B cell (primary cell): ENCODE data around the gene BAZ2A. TPM values are rescaled to one million over a fixed set of nuclear protein-coding genes. Genes with fewer than 3 reads are reported as not detected.

Experiments
- ATAC-seq: fragments of 200-7000 bp; cut with Tn5 transposase; one replicate; pipeline ENCODE4 v1.10.0; 2021; ENCODE audit warnings: low read depth, mild to moderate bottlenecking, moderate number of reproducible peaks, moderate library complexity
- CTCF ChIA-PET: fragments of 350-600 bp; sonication (Branson Sonifier 250); formaldehyde crosslinking; loops from one replicate; lab custom pipeline; 2021; ENCODE audit warnings: antibody characterized with exemption, inconsistent platforms; lab: Charles Lee
- POLR2A ChIA-PET: fragments of 350-600 bp; sonication (Branson Sonifier 250); formaldehyde crosslinking; loops from one replicate; lab custom pipeline; 2021; ENCODE audit warnings: antibody characterized with exemption; lab: Charles Lee
- DNase-seq: peaks from one replicate; pipeline ENCODE4 v3.0.0; 2013
- H2AFZ ChIP-seq: 2 replicates; pipeline ENCODE4 v1.6.1; 2012; ENCODE audit warnings: mild to moderate bottlenecking, low read depth, low read length; ENCODE audit not compliant: insufficient read depth, poor library complexity, severe bottlenecking
- H3K27ac ChIP-seq, 2 donors: 1 replicate in 1 of 2; 2 replicates in 1 of 2; pipeline ENCODE4 v1.5.1; 2012 to 2013; ENCODE audit warnings: low read length in 2 of 2, mild to moderate bottlenecking in 2 of 2, moderate library complexity in 1 of 2
- H3K27me3 ChIP-seq, 4 experiments: fragments of 200-600 bp in 1 of 4; sonication (generic) in 1 of 4; replicated peaks in 1 of 4; 1 replicate in 2 of 4; 2 replicates in 2 of 4; pipeline versions ENCODE4 v1.6.1 to v1.7.0; 2013 to 2016; ENCODE audit warnings: low read length in 3 of 4, mild to moderate bottlenecking in 2 of 4, mixed read lengths in 1 of 4, moderate library complexity in 1 of 4; ENCODE audit not compliant: insufficient read depth in 4 of 4, control insufficient read depth in 3 of 4; ENCODE audit errors: control extremely low read depth in 1 of 4
- H3K36me3 ChIP-seq, 2 experiments: replicated peaks in 1 of 2; 1 replicate in 1 of 2; 2 replicates in 1 of 2; pipeline versions ENCODE4 v1.6.1 to v1.7.1; 2013; ENCODE audit warnings: low read length in 1 of 2; ENCODE audit not compliant: insufficient read depth in 2 of 2, control insufficient read depth in 1 of 2; ENCODE audit errors: control extremely low read depth in 1 of 2, extremely low read depth in 1 of 2
- H3K4me1 ChIP-seq, 2 donors: fragments of 200-600 bp in 1 of 2; sonication (generic) in 1 of 2; 1 replicate in 1 of 2; 2 replicates in 1 of 2; pipeline versions ENCODE4 v1.5.1 to v1.6.1; 2013 to 2017; ENCODE audit warnings: low read length in 2 of 2; ENCODE audit not compliant: control insufficient read depth in 2 of 2, insufficient read depth in 2 of 2
- H3K4me2 ChIP-seq: replicated peaks from 2 replicates; pipeline ENCODE3; 2012; ENCODE audit warnings: mild to moderate bottlenecking, low read depth, low read length; ENCODE audit not compliant: poor library complexity, severe bottlenecking
- H3K4me3 ChIP-seq, 5 experiments: fragments of 200-600 bp in 1 of 5; sonication (generic) in 1 of 5; 1 replicate in 3 of 5; 2 replicates in 2 of 5; pipeline versions ENCODE4 v1.5.1 to v1.7.0; 2011 to 2016; ENCODE audit warnings: low read length in 4 of 5, mild to moderate bottlenecking in 4 of 5, low read depth in 2 of 5, control low read depth in 1 of 5, moderate library complexity in 1 of 5; ENCODE audit not compliant: insufficient read depth in 1 of 5; ENCODE audit errors: control extremely low read depth in 1 of 5, extremely low read depth in 1 of 5
- H3K79me2 ChIP-seq: fragments of 200-600 bp; sonication (generic); one replicate; pipeline ENCODE4 v1.6.0; 2016; ENCODE audit warnings: low read length; ENCODE audit not compliant: control insufficient read depth, insufficient read depth
- H3K9ac ChIP-seq: fragments of 200-600 bp; sonication (generic); 2 replicates; pipeline ENCODE4 v1.6.1; 2017; ENCODE audit warnings: mild to moderate bottlenecking, low read length, moderate library complexity
- H3K9me3 ChIP-seq, 3 donors: one replicate each; pipeline versions ENCODE4 v1.6.1 to v1.7.1; 2013; ENCODE audit warnings: low read length in 2 of 3; ENCODE audit not compliant: control insufficient read depth in 2 of 3, insufficient read depth in 1 of 3; ENCODE audit errors: control extremely low read depth in 1 of 3
- H4K20me1 ChIP-seq: 2 replicates; pipeline ENCODE4 v1.6.0; 2012; ENCODE audit warnings: mild to moderate bottlenecking, low read length; ENCODE audit not compliant: insufficient read depth, control insufficient read depth, poor library complexity, severe bottlenecking
- H3K27ac Mint-ChIP-seq: one replicate; pipeline ENCODE4 v1.8.0; 2021; ENCODE audit warnings: mixed read lengths
- H3K27me3 Mint-ChIP-seq: one replicate; pipeline ENCODE4 v1.8.0; 2021; ENCODE audit warnings: mixed read lengths
- H3K4me1 Mint-ChIP-seq: one replicate; pipeline ENCODE4 v1.8.0; 2021; ENCODE audit warnings: mixed read lengths
- H3K4me3 Mint-ChIP-seq: one replicate; pipeline ENCODE4 v1.8.0; 2021; ENCODE audit warnings: mixed read lengths
- H3K9me3 Mint-ChIP-seq: one replicate; pipeline ENCODE4 v1.8.0; 2022; ENCODE audit warnings: mixed read lengths; ENCODE audit not compliant: insufficient read depth
- EZH2 ChIP-seq: IDR thresholded peaks from 2 replicates; pipeline ENCODE4 v1.6.1; 2012; ENCODE audit warnings: borderline replicate concordance, low read depth, mild to moderate bottlenecking, moderate library complexity, low read length; ENCODE audit not compliant: insufficient read depth, poor library complexity, severe bottlenecking
- WGBS: methylation state at CpG from one replicate; pipeline ENCODE4 v1.1.5; 2013; ENCODE audit warnings: missing lambda C conversion rate; ENCODE audit not compliant: insufficient coverage; 5-methylcytosine and 5-hydroxymethylcytosine counted together
- intact Hi-C: fragments of 100-400 bp; cut with micrococcal nuclease; formaldehyde crosslinking; loops from one replicate; pipeline ENCODE4 v1.10.0; 2022
- polyA plus RNA-seq: library from polyadenylated mRNA; depleted of rRNA; stranded (reverse); fragments of >200 nt; gene quantifications from 2 replicates; pipeline ENCODE4 v1.2.3, GENCODE V29; 2012
- total RNA-seq, 2 donors: library from RNA; stranded (reverse); fragments of 120-200 nt in 1 of 2; gene quantifications; 1 replicate in 1 of 2; 2 replicates in 1 of 2; pipeline versions ENCODE4 v1.2.3 to v1.2.4, GENCODE V29; 2013 to 2022
- TF ChIP-seq, protein P1 (sequence below): fragments of 200-600 bp; IDR thresholded peaks from one replicate; pipeline ENCODE4 v1.8.0; 2022; ENCODE audit warnings: antibody characterized with exemption, mild to moderate bottlenecking

Gene BAZ2A
- total and polyA plus RNA-seq, 2 donors (not counting 1 experiment from before 2014, with no cell fraction given), result 95.7 to 280 TPM

DNA sequence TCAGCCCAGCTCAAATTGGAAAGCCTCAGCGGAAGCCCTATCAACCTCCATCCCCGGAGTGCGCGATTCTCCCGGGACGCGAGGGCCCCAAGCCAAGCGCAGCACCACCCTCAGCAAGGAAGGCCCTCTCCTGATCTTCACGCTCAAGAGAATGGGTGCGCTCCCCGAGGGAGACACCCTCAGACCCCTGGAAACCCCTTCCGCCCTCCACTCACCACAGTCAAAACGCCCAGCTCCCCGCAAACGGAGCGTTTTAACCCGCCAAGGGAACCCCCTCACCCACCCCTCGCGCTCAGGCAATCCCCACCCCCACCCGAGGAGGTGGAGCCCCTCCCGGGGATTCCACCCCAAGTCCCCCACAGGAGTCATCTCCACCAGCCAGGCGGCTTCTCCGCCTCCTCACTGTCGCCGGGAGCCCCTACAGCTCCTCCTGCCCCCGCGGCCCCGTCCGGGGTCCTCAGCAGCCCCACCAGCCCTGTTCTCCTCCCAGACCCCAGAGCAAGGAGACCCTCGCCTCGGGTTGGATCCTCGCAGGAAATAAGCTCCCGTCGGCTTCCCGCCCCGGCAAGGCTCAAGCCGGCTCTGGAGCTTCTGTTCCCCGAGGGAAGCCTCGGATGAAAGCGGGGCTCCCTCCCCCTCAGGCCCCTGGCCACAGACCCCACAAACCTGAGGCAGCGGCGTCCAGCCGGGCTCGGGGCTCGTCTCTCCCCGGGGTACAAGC lies 507 bp downstream of the BAZ2A start:
- ChIA-PET CTCF (interaction anchor here (0.6 to 2.4 kb wide), 9 partner anchors 7 to 482 kb away, joined by 3 to 30 read pairs (median 4); partner anchors contain the start of gene ATP5F1B), POLR2A (interaction anchor here (0.6 to 5.1 kb wide), 15 partner anchors 9 to 1273 kb away, joined by 3 to 18 read pairs (median 5); partner anchors contain the start of genes ATP5F1B, NACA, PTGES3 and RAB5B)
- Histone ChIP-seq H3K27ac (peak overlapping the region; percentile 97 to 98), H3K4me3 (peak overlapping the region; percentile 98 to 100 (median 99)), H3K9me3 (no peaks in the 10 kb centered on the region), H3K27me3 (no peaks in the 10 kb centered on the region), H3K4me1 (peaks cover 63 to 70% of the 10 kb centered on the region in 2 donors), H3K9ac (peak overlapping the region; percentile 95), H3K4me2 (peak overlapping the region; percentile 78), H2AFZ (peak overlapping the region; percentile 66), H4K20me1 (peaks cover 25% of the 10 kb centered on the region), H3K36me3 (no peaks in the 10 kb centered on the region), H3K79me2 (peaks cover 87% of the 10 kb centered on the region)
- no peaks in the 10 kb centered on the region for H3K9me3 Mint-ChIP-seq
- H3K27me3 Mint-ChIP-seq, result no peaks in the 10 kb centered on the region
- H3K27ac Mint-ChIP-seq, result peak overlapping the region; percentile 92
- ATAC-seq (peak; percentile 12), DNase-seq (peak; percentile 58)
- peak overlapping the region; percentile 89 for H3K4me3 Mint-ChIP-seq
- peaks cover 77% of the 10 kb centered on the region for H3K4me1 Mint-ChIP-seq
- intact Hi-C loops, result loop anchor here (1.0 to 10.0 kb wide), 7 partner anchors 37 to 895 kb away; partner anchors contain the start of genes APOF, DDIT3, MBD6 and NAB2
- WGBS, result under 1% methylated on average over 46 of the region's 46 CpGs
- TF ChIP-seq, protein P1, sequence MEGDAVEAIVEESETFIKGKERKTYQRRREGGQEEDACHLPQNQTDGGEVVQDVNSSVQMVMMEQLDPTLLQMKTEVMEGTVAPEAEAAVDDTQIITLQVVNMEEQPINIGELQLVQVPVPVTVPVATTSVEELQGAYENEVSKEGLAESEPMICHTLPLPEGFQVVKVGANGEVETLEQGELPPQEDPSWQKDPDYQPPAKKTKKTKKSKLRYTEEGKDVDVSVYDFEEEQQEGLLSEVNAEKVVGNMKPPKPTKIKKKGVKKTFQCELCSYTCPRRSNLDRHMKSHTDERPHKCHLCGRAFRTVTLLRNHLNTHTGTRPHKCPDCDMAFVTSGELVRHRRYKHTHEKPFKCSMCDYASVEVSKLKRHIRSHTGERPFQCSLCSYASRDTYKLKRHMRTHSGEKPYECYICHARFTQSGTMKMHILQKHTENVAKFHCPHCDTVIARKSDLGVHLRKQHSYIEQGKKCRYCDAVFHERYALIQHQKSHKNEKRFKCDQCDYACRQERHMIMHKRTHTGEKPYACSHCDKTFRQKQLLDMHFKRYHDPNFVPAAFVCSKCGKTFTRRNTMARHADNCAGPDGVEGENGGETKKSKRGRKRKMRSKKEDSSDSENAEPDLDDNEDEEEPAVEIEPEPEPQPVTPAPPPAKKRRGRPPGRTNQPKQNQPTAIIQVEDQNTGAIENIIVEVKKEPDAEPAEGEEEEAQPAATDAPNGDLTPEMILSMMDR, result no peak
- no peak for TF ChIP-seq EZH2
